HG02943 (cell line): Measurements from ENCODE around the gene XIRP1.
"Not testable (repeated sequence)": the region's sequence is repeated elsewhere in the genome, so short reads cannot be mapped to it uniquely, and the experiment has no call there.

Experiments used
- ATAC-seq: cut with Tn5 transposase; IDR thresholded peaks from one replicate; pipeline ENCODE4 v1.9.1; 2021; ENCODE audit warnings: mild to moderate bottlenecking, low read depth, moderate library complexity; ENCODE audit not compliant: unreplicated experiment

Gene XIRP1, protein sequence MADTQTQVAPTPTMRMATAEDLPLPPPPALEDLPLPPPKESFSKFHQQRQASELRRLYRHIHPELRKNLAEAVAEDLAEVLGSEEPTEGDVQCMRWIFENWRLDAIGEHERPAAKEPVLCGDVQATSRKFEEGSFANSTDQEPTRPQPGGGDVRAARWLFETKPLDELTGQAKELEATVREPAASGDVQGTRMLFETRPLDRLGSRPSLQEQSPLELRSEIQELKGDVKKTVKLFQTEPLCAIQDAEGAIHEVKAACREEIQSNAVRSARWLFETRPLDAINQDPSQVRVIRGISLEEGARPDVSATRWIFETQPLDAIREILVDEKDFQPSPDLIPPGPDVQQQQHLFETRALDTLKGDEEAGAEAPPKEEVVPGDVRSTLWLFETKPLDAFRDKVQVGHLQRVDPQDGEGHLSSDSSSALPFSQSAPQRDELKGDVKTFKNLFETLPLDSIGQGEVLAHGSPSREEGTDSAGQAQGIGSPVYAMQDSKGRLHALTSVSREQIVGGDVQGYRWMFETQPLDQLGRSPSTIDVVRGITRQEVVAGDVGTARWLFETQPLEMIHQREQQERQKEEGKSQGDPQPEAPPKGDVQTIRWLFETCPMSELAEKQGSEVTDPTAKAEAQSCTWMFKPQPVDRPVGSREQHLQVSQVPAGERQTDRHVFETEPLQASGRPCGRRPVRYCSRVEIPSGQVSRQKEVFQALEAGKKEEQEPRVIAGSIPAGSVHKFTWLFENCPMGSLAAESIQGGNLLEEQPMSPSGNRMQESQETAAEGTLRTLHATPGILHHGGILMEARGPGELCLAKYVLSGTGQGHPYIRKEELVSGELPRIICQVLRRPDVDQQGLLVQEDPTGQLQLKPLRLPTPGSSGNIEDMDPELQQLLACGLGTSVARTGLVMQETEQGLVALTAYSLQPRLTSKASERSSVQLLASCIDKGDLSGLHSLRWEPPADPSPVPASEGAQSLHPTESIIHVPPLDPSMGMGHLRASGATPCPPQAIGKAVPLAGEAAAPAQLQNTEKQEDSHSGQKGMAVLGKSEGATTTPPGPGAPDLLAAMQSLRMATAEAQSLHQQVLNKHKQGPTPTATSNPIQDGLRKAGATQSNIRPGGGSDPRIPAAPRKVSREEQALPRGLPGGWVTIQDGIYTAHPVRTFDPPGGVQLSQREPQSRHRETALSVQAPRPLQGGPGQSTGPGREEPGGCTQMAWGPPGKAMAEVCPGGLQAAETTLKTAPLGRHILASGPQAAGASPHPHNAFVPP (N-terminal part only)

DNA sequence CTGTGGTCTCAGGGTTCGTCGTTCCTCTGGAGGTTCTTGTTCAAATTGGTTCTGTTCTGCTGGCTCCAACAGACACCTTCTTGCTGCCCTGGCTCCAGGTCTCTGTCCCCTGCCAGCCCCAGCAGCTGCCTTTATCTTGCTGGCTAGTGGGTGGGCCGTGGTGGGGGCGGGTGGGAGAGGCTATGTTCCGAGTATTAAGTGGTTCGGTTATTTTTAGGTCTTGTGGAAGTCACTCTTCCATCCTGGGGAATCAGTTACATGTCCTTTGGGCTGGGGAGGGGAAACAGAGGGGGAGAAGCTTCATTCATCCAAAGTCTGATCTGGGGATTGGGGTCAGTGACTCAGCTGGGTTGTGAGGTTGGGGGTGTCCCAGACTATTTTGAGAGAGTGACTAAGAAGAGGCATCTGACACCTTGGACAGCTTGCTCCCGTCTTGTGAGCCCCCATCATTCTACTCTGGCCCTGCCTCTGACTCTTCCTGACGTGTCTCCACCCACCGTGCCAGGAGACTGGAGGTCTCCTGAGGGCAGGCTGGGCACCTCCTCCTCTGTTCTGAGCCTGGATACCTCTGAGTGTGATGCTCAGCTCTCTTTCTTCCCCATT, at the start of gene XIRP1:
Gene XIRP1, minus strand, starts transcription at position 106 of the 603 bp plus-strand sequence. CDS start 3,150 bp downstream, outside the sequence.
- no peak for ATAC-seq

- ATAC-seq, result no peak
Measured at GRCh38 chr3:39241561-39241960, 49.2 kb upstream of the XIRP1 start.

DNA sequence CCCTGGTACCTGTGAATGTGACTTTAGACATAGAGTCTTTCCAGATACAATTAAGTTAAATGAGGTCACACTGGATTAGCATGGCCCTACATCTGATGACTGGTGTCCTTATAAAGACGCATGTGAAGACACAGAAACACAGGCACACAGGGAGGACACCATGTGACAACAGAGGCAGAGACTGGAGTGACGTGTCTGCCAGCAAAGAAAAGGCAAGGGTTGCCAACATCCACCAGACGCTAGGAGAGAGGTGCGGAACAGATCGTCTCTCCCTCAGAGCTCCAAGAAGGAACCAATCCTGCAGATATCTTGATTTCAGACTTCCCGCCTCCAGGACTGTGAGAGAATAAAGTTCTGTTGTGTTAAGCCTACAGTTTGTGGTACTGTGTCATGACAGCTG, 44.6 kb upstream of the XIRP1 start:
- no peak for ATAC-seq

GRCh38 chr3:39234651-39235050, 42.3 kb upstream of the XIRP1 start:
- no peak for ATAC-seq

GRCh38 chr3:39232859-39233258, 40.5 kb upstream of the XIRP1 start:
- no peak for ATAC-seq

GRCh38 chr3:39230453-39230852, 38.1 kb upstream of the XIRP1 start:
- ATAC-seq, result no peak

GRCh38 chr3:39228496-39228895, 36.1 kb upstream of the XIRP1 start:
- no peak for ATAC-seq

DNA sequence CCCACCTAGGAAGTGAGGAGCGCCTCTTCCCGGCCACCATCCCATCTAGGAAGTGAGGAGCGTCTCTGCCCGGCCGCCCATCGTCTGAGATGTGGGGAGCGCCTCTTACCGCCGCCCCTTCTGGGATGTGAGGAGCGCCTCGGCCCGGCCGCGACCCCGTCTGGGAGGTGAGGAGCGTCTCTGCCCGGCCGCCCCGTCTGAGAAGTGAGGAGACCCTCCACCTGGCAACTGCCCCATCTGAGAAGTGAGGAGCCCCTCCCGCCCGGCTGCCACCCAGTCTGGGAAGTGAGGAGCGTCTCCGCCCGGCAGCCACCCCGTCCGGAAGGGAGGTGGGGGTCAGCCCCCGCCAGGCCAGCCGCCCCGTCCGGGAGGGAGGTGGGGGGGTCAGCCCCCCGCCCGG, 35.2 kb upstream of the XIRP1 start:
- ATAC-seq, result not testable (repeated sequence)

- ATAC-seq, result no peak
Measured at GRCh38 chr3:39226106-39226741, 33.8 kb upstream of the XIRP1 start.

DNA sequence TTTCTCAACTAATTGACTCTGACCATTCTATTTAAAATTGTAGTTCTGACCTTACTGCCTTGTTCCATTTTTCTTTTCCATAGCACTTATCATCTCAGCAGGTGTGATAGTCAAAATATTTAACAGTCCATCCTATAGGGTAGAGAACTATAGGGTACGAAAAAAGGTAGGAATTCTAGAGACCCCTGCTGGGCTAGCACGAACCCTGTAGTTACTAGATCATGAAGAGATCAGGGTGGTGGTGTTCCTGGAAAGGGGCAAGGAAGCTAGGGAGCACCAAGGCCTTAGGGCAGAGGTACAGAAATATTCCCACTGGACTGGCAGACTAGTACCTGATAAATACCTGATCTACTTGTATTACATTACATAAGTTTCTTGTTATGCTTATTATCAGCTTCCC, 31.9 kb upstream of the XIRP1 start:
- no peak for ATAC-seq

- no peak for ATAC-seq
Measured at GRCh38 chr3:39222939-39223338, 30.5 kb upstream of the XIRP1 start.

GRCh38 chr3:39222462-39222861, 30.1 kb upstream of the XIRP1 start:
- ATAC-seq, result no peak

- no peak for ATAC-seq
Measured at GRCh38 chr3:39221141-39221530, 28.7 kb upstream of the XIRP1 start.

- no peak for ATAC-seq
Measured at GRCh38 chr3:39220407-39221140, 28.2 kb upstream of the XIRP1 start.

GRCh38 chr3:39219702-39220101, 27.3 kb upstream of the XIRP1 start:
- no peak for ATAC-seq

DNA sequence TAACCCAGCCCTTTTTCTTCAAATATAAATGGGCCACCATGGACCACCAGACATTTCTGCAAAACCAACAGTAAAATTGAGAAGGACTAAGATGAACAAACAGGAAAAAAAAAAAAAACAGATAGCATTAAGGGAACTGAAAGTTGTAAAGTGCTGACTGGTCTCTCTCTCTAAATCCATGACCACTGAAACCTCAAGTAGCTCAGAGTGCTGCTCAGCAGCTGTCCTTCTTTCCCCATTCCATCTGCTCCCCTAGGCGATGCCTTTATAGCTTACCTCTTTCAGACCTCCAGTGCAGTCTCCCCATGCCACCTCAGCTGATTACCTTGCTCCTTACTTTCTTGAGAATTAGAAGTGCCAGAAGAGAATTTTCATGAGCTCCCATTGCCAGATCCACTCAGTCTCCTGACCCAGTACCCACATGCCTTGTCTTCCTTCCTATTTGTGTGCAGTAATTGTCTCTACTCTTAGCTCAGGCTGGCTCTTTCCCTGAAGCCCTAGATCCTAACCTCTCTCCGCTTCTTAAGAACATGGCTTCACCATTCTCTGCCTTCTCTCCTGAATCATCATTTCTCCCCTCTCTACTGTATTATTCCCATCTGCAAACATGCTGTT, 23.9 kb upstream of the XIRP1 start:
- ATAC-seq, result peak; percentile 93

- ATAC-seq, result no peak
Measured at GRCh38 chr3:39213613-39214012, 21.2 kb upstream of the XIRP1 start.

GRCh38 chr3:39212665-39213064, 20.3 kb upstream of the XIRP1 start:
- ATAC-seq, result no peak
